GM18873 (cell line): Measurements from ENCODE around the gene KRTAP5-7.
"Not testable (repeated sequence)": the region's sequence is repeated elsewhere in the genome, so short reads cannot be mapped to it uniquely, and the experiment has no call there.

Experiments
- ATAC-seq: cut with Tn5 transposase; IDR thresholded peaks from one replicate; pipeline ENCODE4 v1.9.1; 2021; ENCODE audit warnings: mild to moderate bottlenecking, moderate library complexity, moderate number of reproducible peaks; ENCODE audit not compliant: unreplicated experiment, low FRiP score

KRTAP5-7 gene

GRCh38 chr11:71530602-71531001 lies 3.5 kb downstream of the KRTAP5-7 start:
- ATAC-seq: no peak

- no peak for ATAC-seq
Measured at GRCh38 chr11:71532036-71532610, 5.1 kb downstream of the KRTAP5-7 start.

- not testable (repeated sequence) for ATAC-seq
Measured at GRCh38 chr11:71534711-71535608, 7.9 kb downstream of the KRTAP5-7 start.

- ATAC-seq: no peak
Measured at GRCh38 chr11:71535825-71536224, 8.8 kb downstream of the KRTAP5-7 start.

- no peak for ATAC-seq
Measured at GRCh38 chr11:71537537-71537936, 10.5 kb downstream of the KRTAP5-7 start.

GRCh38 chr11:71537977-71538665 lies 11.1 kb downstream of the KRTAP5-7 start, which contains the start of gene KRTAP5-8:
Gene KRTAP5-8 (plus strand): TSS chr11:71538025. CDS start chr11:71538056, 31 bp downstream.
- not testable (repeated sequence) for ATAC-seq

- no peak for ATAC-seq
Measured at GRCh38 chr11:71538666-71538990, 11.6 kb downstream of the KRTAP5-7 start.

GRCh38 chr11:71539017-71539416 lies 11.9 kb downstream of the KRTAP5-7 start:
- ATAC-seq: no peak

- not testable (repeated sequence) for ATAC-seq
Measured at GRCh38 chr11:71539971-71540370, 12.9 kb downstream of the KRTAP5-7 start.

GRCh38 chr11:71540521-71541304 lies 13.6 kb downstream of the KRTAP5-7 start:
- not testable (repeated sequence) for ATAC-seq

- ATAC-seq: no peak
Measured at GRCh38 chr11:71542382-71542781, 15.3 kb downstream of the KRTAP5-7 start.

GRCh38 chr11:71542879-71543777 lies 16.1 kb downstream of the KRTAP5-7 start:
- ATAC-seq: no peak

- ATAC-seq: no peak
Measured at GRCh38 chr11:71543866-71544265, 16.8 kb downstream of the KRTAP5-7 start.

- ATAC-seq: no peak
Measured at GRCh38 chr11:71544525-71545214, 17.6 kb downstream of the KRTAP5-7 start.

- ATAC-seq: no peak
Measured at GRCh38 chr11:71545405-71545966, 18.4 kb downstream of the KRTAP5-7 start.

- no peak for ATAC-seq
Measured at GRCh38 chr11:71548120-71548519, 21.1 kb downstream of the KRTAP5-7 start, which contains the start of gene KRTAP5-9. Gene KRTAP5-9 (plus strand): TSS chr11:71548420. CDS start chr11:71548658, 238 bp downstream.

- ATAC-seq: no peak
Measured at GRCh38 chr11:71548716-71549151, 21.7 kb downstream of the KRTAP5-7 start.

GRCh38 chr11:71551711-71552110 lies 24.6 kb downstream of the KRTAP5-7 start:
- ATAC-seq: no peak
